Colonic mucosa (tissue), 4 donors: Measurements from ENCODE around the gene GALNT10. TPM values are rescaled to one million over a fixed set of nuclear protein-coding genes. Genes with fewer than 3 reads are reported as not detected.

Experiments used
- DNase-seq: peaks from one replicate; pipeline ENCODE4 v3.0.0-alpha.2; 2020
- H3K27ac ChIP-seq: fragments of 200-600 bp; one replicate; pipeline ENCODE4 v1.8.0; 2021
- H3K27me3 ChIP-seq: fragments of 200-600 bp; one replicate; pipeline ENCODE4 v1.8.0; 2021
- H3K36me3 ChIP-seq: fragments of 200-600 bp; one replicate; pipeline ENCODE4 v1.8.0; 2021
- H3K4me1 ChIP-seq: fragments of 200-600 bp; one replicate; pipeline ENCODE4 v1.8.0; 2021; ENCODE audit warnings: mild to moderate bottlenecking
- H3K4me3 ChIP-seq: fragments of 200-600 bp; one replicate; pipeline ENCODE4 v1.8.0; 2021
- H3K9ac ChIP-seq, 2 donors: one replicate each; pipeline ENCODE4 v1.7.0; 2013; ENCODE audit warnings: control low read depth in 2 of 2, low read depth in 2 of 2, low read length in 2 of 2
- H3K9me3 ChIP-seq: fragments of 200-600 bp; one replicate; pipeline ENCODE4 v1.8.0; 2021
- intact Hi-C: fragments of 100-400 bp; cut with DNase I; formaldehyde crosslinking; loops from one replicate; pipeline ENCODE4 v1.14.1; 2022
- total RNA-seq, 2 donors: library from RNA; stranded (reverse); fragmentation: NEBNext Ultra II Directional in 1 of 2; extraction: Animal tissue kit (Norgen Biotek cat#: 25700) in 1 of 2; gene quantifications; one replicate each; pipeline ENCODE4 v1.2.1, GENCODE V29; 2021
- TF ChIP-seq, protein P1 (sequence below): fragments of 200-600 bp; IDR thresholded peaks from one replicate; pipeline ENCODE4 v1.8.0; 2022; ENCODE audit warnings: antibody characterized with exemption, mild to moderate bottlenecking
- donor health status: healthy.
- donor health status: DM: no; HTN: no; CAD: no.
- donor health status: DM: no; HTN: no; CAD: no.

GALNT10 gene
- total RNA-seq, 2 donors from 2014 or later = 40.0 to 46.7 TPM

- TF ChIP-seq, protein P1, sequence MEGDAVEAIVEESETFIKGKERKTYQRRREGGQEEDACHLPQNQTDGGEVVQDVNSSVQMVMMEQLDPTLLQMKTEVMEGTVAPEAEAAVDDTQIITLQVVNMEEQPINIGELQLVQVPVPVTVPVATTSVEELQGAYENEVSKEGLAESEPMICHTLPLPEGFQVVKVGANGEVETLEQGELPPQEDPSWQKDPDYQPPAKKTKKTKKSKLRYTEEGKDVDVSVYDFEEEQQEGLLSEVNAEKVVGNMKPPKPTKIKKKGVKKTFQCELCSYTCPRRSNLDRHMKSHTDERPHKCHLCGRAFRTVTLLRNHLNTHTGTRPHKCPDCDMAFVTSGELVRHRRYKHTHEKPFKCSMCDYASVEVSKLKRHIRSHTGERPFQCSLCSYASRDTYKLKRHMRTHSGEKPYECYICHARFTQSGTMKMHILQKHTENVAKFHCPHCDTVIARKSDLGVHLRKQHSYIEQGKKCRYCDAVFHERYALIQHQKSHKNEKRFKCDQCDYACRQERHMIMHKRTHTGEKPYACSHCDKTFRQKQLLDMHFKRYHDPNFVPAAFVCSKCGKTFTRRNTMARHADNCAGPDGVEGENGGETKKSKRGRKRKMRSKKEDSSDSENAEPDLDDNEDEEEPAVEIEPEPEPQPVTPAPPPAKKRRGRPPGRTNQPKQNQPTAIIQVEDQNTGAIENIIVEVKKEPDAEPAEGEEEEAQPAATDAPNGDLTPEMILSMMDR = no peak
- Histone ChIP-seq H3K4me3 (no peak overlapping the region), H3K27me3 (no peaks in the 10 kb centered on the region), H3K4me1 (no peaks in the 10 kb centered on the region), H3K36me3 (no peaks in the 10 kb centered on the region), H3K9ac (no peak overlapping the region), H3K27ac (no peak overlapping the region), H3K9me3 (no peaks in the 10 kb centered on the region)
- no peak for DNase-seq
- intact Hi-C loops = no loop called here
These were observed 162.5 kb downstream of the GALNT10 start for GRCh38 chr5:154352960-154353548.

DNA sequence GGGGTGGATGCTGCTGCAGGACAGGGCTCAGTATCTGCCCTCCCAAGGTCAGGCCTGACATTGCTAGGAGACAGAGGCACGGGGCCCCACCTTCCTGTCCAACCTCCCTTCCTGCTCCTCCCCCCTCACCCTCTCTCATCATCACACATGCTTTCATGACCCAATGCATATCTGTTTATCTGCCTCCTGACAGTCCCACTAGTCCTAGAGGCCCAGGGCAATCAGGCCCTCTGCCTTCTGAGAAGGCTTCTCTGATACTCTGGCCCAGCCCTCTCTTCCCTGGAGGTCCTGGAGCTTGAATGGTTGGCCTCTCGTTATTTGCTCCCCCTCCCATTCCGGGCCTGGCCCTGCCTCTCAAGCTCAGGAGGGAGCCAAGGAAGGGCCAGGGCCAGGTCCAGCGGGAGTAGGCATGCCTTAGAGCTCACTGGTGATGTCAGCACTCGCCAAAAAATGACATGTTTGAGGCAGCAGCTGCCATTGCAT is 164.6 kb downstream of the GALNT10 start:
- no peaks in the 10 kb centered on the region for H3K36me3 ChIP-seq
- no peaks in the 10 kb centered on the region for H3K27me3 ChIP-seq
- no peak overlapping the region for H3K4me3 ChIP-seq
- H3K9me3 ChIP-seq = no peaks in the 10 kb centered on the region
- no peak overlapping the region for H3K27ac ChIP-seq
- TF ChIP-seq, protein P1 = no peak
- H3K9ac ChIP-seq = no peak overlapping the region
- no peaks in the 10 kb centered on the region for H3K4me1 ChIP-seq
- intact Hi-C loops = no loop called here
- no peak for DNase-seq

GRCh38 chr5:154356020-154356655 is 165.6 kb downstream of the GALNT10 start:
- H3K27ac ChIP-seq = no peak overlapping the region
- no peaks in the 10 kb centered on the region for H3K4me1 ChIP-seq
- intact Hi-C loops = no loop called here
- TF ChIP-seq, protein P1 = no peak
- H3K4me3 ChIP-seq = no peak overlapping the region
- no peak overlapping the region for H3K9ac ChIP-seq
- no peaks in the 10 kb centered on the region for H3K27me3 ChIP-seq
- H3K36me3 ChIP-seq = no peaks in the 10 kb centered on the region
- no peaks in the 10 kb centered on the region for H3K9me3 ChIP-seq
- no peak for DNase-seq

DNA sequence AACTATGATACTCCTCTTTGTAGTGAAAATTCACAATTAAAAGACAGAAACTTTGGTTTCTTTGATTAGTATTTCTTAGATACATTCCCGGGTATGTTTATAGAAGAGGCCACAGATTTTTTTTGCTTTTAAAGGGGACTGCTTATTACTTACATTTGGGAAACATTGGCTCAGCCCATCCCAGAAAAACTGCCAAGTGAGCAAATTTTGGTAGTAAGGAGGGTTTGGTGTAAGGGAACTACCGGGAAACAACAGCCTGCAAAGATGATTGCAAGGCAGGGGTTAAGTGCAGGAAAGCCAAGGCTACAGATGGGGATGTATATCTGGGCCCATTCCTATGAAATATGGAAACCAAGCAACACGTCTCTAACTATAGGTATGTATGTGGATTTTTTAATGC is 166.4 kb downstream of the GALNT10 start:
- no peak overlapping the region for H3K9ac ChIP-seq
- H3K9me3 ChIP-seq = no peaks in the 10 kb centered on the region
- H3K27me3 ChIP-seq = no peaks in the 10 kb centered on the region
- no peaks in the 10 kb centered on the region for H3K4me1 ChIP-seq
- H3K4me3 ChIP-seq = no peak overlapping the region
- no peak for DNase-seq
- no peak overlapping the region for H3K27ac ChIP-seq
- TF ChIP-seq, protein P1 = no peak
- intact Hi-C loops = no loop called here
- H3K36me3 ChIP-seq = no peaks in the 10 kb centered on the region

GRCh38 chr5:154358516-154359220 is 168.1 kb downstream of the GALNT10 start:
- Histone ChIP-seq H3K27me3 (no peaks in the 10 kb centered on the region), H3K4me1 (no peaks in the 10 kb centered on the region), H3K4me3 (no peak overlapping the region), H3K9me3 (no peaks in the 10 kb centered on the region), H3K27ac (no peak overlapping the region), H3K9ac (no peak overlapping the region), H3K36me3 (no peaks in the 10 kb centered on the region)
- DNase-seq = no peak
- intact Hi-C loops = no loop called here
- TF ChIP-seq, protein P1 = no peak
